Measurements from ENCODE around the gene GSN.

Gene GSN

DNA sequence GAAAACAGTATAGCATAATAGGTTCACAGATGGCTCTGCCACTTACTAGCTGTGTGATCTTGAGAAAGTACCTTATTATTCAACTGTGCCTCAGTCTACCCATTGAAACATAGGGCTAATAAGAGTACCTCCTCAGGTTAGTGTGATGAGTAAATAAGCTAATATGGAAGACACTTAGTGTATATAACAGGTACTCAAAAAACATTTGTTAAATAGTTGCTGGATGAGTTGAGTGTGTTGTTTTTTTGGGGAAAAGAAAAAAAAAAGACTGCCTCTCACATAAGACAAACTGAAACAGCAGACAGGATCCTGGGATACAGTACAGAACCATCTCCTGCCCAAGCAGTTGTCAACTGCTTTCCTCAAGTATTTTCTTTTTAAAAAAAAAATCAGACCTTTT, 96.9 kb downstream of the GSN start:
- Histone ChIP-seq H3K79me2 (ENCODE audit: insufficient read depth, low read length) (no peaks in the 10 kb centered on the region), H3K4me1 (ENCODE audit: insufficient read depth, low read length, poor library complexity, severe bottlenecking) (peaks cover 14% of the 10 kb centered on the region), H4K20me1 (ENCODE audit: insufficient read depth, low read length, poor library complexity, severe bottlenecking) (no peaks in the 10 kb centered on the region), H3K4me2 (ENCODE audit: low read depth, low read length, poor library complexity, severe bottlenecking) (no peak overlapping the region), H3K36me3 (ENCODE audit: insufficient read depth, low read length) (no peaks in the 10 kb centered on the region), H3K27me3 (ENCODE audit: insufficient read depth, low read length, poor library complexity, severe bottlenecking) (no peaks in the 10 kb centered on the region), H3K9me3 (ENCODE audit: insufficient read depth, low read depth, low read length) (no peaks in the 10 kb centered on the region), H3K9ac (ENCODE audit: low read depth, low read length, poor library complexity, severe bottlenecking) (no peak overlapping the region), H3F3A (ENCODE audit: low read depth) (0 out of 2 replicates have a peak, but pooled peaks cover 5% of the 10 kb centered on the region), H3K4me3 (ENCODE audit: low read length, poor library complexity, severe bottlenecking) (no peak overlapping the region), H3K9me2 (replicated peaks; ENCODE audit: low read depth, low read length) (no peaks in the 10 kb centered on the region), H2AFZ (ENCODE audit: low read length) (no peak overlapping the region)
- TF ChIP-seq, protein P1, sequence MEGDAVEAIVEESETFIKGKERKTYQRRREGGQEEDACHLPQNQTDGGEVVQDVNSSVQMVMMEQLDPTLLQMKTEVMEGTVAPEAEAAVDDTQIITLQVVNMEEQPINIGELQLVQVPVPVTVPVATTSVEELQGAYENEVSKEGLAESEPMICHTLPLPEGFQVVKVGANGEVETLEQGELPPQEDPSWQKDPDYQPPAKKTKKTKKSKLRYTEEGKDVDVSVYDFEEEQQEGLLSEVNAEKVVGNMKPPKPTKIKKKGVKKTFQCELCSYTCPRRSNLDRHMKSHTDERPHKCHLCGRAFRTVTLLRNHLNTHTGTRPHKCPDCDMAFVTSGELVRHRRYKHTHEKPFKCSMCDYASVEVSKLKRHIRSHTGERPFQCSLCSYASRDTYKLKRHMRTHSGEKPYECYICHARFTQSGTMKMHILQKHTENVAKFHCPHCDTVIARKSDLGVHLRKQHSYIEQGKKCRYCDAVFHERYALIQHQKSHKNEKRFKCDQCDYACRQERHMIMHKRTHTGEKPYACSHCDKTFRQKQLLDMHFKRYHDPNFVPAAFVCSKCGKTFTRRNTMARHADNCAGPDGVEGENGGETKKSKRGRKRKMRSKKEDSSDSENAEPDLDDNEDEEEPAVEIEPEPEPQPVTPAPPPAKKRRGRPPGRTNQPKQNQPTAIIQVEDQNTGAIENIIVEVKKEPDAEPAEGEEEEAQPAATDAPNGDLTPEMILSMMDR (conservative IDR thresholded peaks at IDR 0.05; ENCODE audit: low read length): no peak
- TF ChIP-seq EZH2phosphoT487 (IDR thresholded peaks at IDR 0.05; ENCODE audit: borderline replicate concordance): no peak

DNA sequence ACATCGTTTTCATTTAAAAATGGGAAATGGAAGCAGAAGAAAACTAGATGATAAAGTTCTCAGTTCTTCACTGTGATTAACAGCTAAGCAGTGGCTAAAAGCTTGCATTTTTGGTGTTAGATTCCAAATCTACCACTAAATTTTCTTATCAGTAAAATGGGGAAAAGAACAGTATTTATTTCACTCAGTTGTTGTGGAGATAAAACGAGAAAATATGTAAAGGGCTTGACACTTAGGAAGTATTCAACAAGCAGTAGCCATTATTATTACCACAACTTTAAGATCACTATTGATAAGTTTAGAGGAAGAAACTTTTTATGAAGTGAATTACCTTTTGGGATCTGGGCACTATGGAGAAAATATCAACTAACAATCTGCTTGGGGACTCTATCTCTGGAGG, 97.6 kb downstream of the GSN start:
- Histone ChIP-seq H3K4me3 (ENCODE audit: low read length, poor library complexity, severe bottlenecking) (no peak overlapping the region), H3K9me2 (replicated peaks; ENCODE audit: low read depth, low read length) (no peaks in the 10 kb centered on the region), H4K20me1 (ENCODE audit: insufficient read depth, low read length, poor library complexity, severe bottlenecking) (no peaks in the 10 kb centered on the region), H3K4me2 (ENCODE audit: low read depth, low read length, poor library complexity, severe bottlenecking) (no peak overlapping the region), H3F3A (ENCODE audit: low read depth) (0 out of 2 replicates have a peak, but pooled peaks cover 5% of the 10 kb centered on the region), H3K4me1 (ENCODE audit: insufficient read depth, low read length, poor library complexity, severe bottlenecking) (peaks cover 10% of the 10 kb centered on the region), H3K36me3 (ENCODE audit: insufficient read depth, low read length) (no peaks in the 10 kb centered on the region), H3K9ac (ENCODE audit: low read depth, low read length, poor library complexity, severe bottlenecking) (no peak overlapping the region), H2AFZ (ENCODE audit: low read length) (no peak overlapping the region), H3K9me3 (ENCODE audit: insufficient read depth, low read depth, low read length) (no peaks in the 10 kb centered on the region), H3K27me3 (ENCODE audit: insufficient read depth, low read length, poor library complexity, severe bottlenecking) (no peaks in the 10 kb centered on the region), H3K79me2 (ENCODE audit: insufficient read depth, low read length) (no peaks in the 10 kb centered on the region)
- no peak for TF ChIP-seq EZH2phosphoT487 (IDR thresholded peaks at IDR 0.05; ENCODE audit: borderline replicate concordance)
- TF ChIP-seq, protein P1 (conservative IDR thresholded peaks at IDR 0.05; ENCODE audit: low read length): no peak

DNA sequence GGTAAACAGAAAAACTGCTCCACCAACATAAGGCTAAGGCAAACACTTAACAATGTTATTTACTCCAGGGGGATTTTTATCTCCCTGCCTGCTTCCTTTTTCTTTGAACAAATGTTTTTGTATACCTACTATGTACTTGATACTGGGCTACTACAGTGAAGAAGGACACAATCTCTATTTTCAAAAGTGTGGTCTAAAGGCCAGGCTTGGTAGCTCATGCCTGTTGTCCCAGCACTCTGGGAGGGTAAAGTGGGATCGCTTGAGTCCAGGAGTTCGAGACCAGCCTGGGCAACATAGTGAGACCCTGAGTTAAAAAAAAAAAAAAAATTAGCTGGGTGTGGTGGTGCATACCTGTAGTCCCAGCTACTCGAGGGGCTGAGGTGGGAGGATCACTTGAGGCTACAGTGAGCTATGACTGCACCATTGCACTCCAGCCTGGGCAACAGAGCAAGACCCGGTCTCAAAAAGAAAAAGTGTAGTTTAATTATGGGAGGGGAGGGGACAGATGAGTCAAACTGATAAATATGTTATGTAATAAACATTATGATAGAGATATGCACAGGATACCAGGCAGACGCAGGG, 98.7 kb downstream of the GSN start:
- no peaks in the 10 kb centered on the region for H4K20me1 ChIP-seq (ENCODE audit: insufficient read depth, low read length, poor library complexity, severe bottlenecking)
- no peaks in the 10 kb centered on the region for H3K9me2 ChIP-seq (replicated peaks; ENCODE audit: low read depth, low read length)
- H3K36me3 ChIP-seq (ENCODE audit: insufficient read depth, low read length): no peaks in the 10 kb centered on the region
- H3K9ac ChIP-seq (ENCODE audit: low read depth, low read length, poor library complexity, severe bottlenecking): no peak overlapping the region
- H2AFZ ChIP-seq (ENCODE audit: low read length): no peak overlapping the region
- 0 out of 2 replicates have a peak, but pooled peaks cover 5% of the 10 kb centered on the region for H3F3A ChIP-seq (ENCODE audit: low read depth)
- no peak for TF ChIP-seq EZH2phosphoT487 (IDR thresholded peaks at IDR 0.05; ENCODE audit: borderline replicate concordance)
- TF ChIP-seq, protein P1 (conservative IDR thresholded peaks at IDR 0.05; ENCODE audit: low read length): no peak
- H3K27me3 ChIP-seq (ENCODE audit: insufficient read depth, low read length, poor library complexity, severe bottlenecking): no peaks in the 10 kb centered on the region
- no peak overlapping the region for H3K4me3 ChIP-seq (ENCODE audit: low read length, poor library complexity, severe bottlenecking)
- peaks cover 5% of the 10 kb centered on the region for H3K4me1 ChIP-seq (ENCODE audit: insufficient read depth, low read length, poor library complexity, severe bottlenecking)
- no peaks in the 10 kb centered on the region for H3K79me2 ChIP-seq (ENCODE audit: insufficient read depth, low read length)
- no peaks in the 10 kb centered on the region for H3K9me3 ChIP-seq (ENCODE audit: insufficient read depth, low read depth, low read length)
- H3K4me2 ChIP-seq (ENCODE audit: low read depth, low read length, poor library complexity, severe bottlenecking): no peak overlapping the region
